CD4-positive, alpha-beta T cell (primary cell): ENCODE results near the gene MTHFD2L. TPM values are rescaled to one million over a fixed set of nuclear protein-coding genes. Genes with fewer than 3 reads are reported as not detected.

ENCODE experiments used
- ATAC-seq: fragments of 200-7000 bp; cut with Tn5 transposase; one replicate; pipeline ENCODE4 v1.10.0; 2022; ENCODE audit warnings: mild to moderate bottlenecking; ENCODE audit not compliant: poor library complexity
- CTCF ChIA-PET: fragments of 350-600 bp; sonication (Branson Sonifier 250); formaldehyde crosslinking; loops from one replicate; lab custom pipeline; 2021; ENCODE audit warnings: antibody characterized with exemption, inconsistent platforms; lab: Charles Lee
- POLR2A ChIA-PET: fragments of 350-600 bp; sonication (Branson Sonifier 250); formaldehyde crosslinking; loops from one replicate; lab custom pipeline; 2021; ENCODE audit warnings: antibody characterized with exemption, inconsistent platforms; lab: Charles Lee
- DNase-seq, 14 experiments: peaks; one replicate each; pipeline ENCODE4 v3.0.0-alpha.2; 2013 to 2020; ENCODE audit warnings: mixed read lengths in 2 of 14
- H3K27ac ChIP-seq, 2 donors: one replicate each; pipeline versions ENCODE4 v1.5.1 to v1.7.0; 2013; ENCODE audit warnings: low read length in 2 of 2, low read depth in 1 of 2, mild to moderate bottlenecking in 1 of 2
- H3K27me3 ChIP-seq, 2 experiments: 1 replicate in 1 of 2; 2 replicates in 1 of 2; pipeline versions ENCODE4 v1.6.1 to v1.7.0; 2013; ENCODE audit warnings: low read length in 2 of 2, control low read depth in 1 of 2, mild to moderate bottlenecking in 1 of 2, moderate library complexity in 1 of 2; ENCODE audit not compliant: insufficient read depth in 2 of 2, control insufficient read depth in 1 of 2
- H3K36me3 ChIP-seq: one replicate; pipeline ENCODE4 v1.6.1; 2013; ENCODE audit warnings: low read length, control low read depth; ENCODE audit not compliant: insufficient read depth
- H3K4me1 ChIP-seq: one replicate; pipeline ENCODE4 v1.6.1; 2013; ENCODE audit warnings: low read length, control low read depth; ENCODE audit not compliant: insufficient read depth
- H3K4me3 ChIP-seq: one replicate; pipeline ENCODE4 v1.5.1; 2013; ENCODE audit warnings: mild to moderate bottlenecking, low read length, moderate library complexity
- H3K9me3 ChIP-seq, 2 experiments: 1 replicate in 1 of 2; 2 replicates in 1 of 2; pipeline versions ENCODE4 v1.6.1 to v1.7.0; 2013; ENCODE audit warnings: low read length in 2 of 2, mild to moderate bottlenecking in 2 of 2, control low read depth in 1 of 2, moderate library complexity in 1 of 2; ENCODE audit not compliant: control insufficient read depth in 1 of 2, insufficient read depth in 1 of 2
- H3K27ac Mint-ChIP-seq: one replicate; pipeline ENCODE4 v1.8.0; 2020; ENCODE audit warnings: mixed read lengths
- H3K27me3 Mint-ChIP-seq: one replicate; pipeline ENCODE4 v1.8.0; 2021; ENCODE audit warnings: mixed read lengths
- H3K36me3 Mint-ChIP-seq: one replicate; pipeline ENCODE4 v1.8.0; 2021; ENCODE audit warnings: low read depth, mixed read lengths
- H3K4me1 Mint-ChIP-seq: one replicate; pipeline ENCODE4 v1.8.0; 2021; ENCODE audit warnings: low read depth, mixed read lengths
- H3K4me3 Mint-ChIP-seq: one replicate; pipeline ENCODE4 v1.8.0; 2020; ENCODE audit warnings: mild to moderate bottlenecking, mixed read lengths
- H3K9me3 Mint-ChIP-seq: one replicate; pipeline ENCODE4 v1.8.0; 2020; ENCODE audit warnings: mixed read lengths
- intact Hi-C, 2 experiments: fragments of 100-400 bp; cut with DNase I in 1 of 2; cut with micrococcal nuclease in 1 of 2; formaldehyde crosslinking; loops; one replicate each; pipeline versions ENCODE4 v1.15.1 to v1.9.0; 2023 to 2025; cut with DNase I, micrococcal nuclease
- total RNA-seq, 174 experiments: library from RNA in 2 of 174; stranded (reverse) in 2 of 174; gene quantifications; one replicate each; pipeline ENCODE4 v1.2.3 and lab custom pipeline; 2021 to 2026
- TF ChIP-seq, protein P1 (sequence below): fragments of 200-600 bp; IDR thresholded peaks from one replicate; pipeline ENCODE4 v1.8.0; 2022; ENCODE audit warnings: antibody characterized with exemption, mild to moderate bottlenecking

MTHFD2L gene
- total RNA-seq, 2 experiments from 2014 or later: 13.7 to 14.4 TPM

DNA sequence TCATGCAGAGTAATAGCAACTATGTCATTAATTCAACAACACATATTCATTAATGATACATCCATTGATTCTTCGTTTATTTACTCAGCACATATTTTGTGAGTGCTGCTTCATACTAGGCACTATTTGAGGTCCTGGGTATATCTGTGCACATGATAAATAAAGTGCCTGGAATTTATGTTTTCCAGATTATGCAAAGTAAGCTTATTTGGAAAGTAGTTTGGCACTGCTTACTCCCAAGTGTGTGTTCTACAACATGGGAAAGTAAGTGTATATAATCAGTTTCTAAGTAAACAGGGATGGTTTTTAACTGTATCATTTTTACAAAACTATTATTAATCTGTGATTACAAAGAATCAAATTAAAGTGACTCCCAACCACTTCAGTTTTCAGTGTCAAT lies 133.6 kb downstream of the MTHFD2L start:
- intact Hi-C loops: no loop called here
- H3K36me3 ChIP-seq: no peaks in the 10 kb centered on the region
- Mint-ChIP-seq H3K4me3 (no peak overlapping the region), H3K9me3 (no peaks in the 10 kb centered on the region), H3K27me3 (no peaks in the 10 kb centered on the region), H3K36me3 (no peaks in the 10 kb centered on the region), H3K4me1 (no peaks in the 10 kb centered on the region), H3K27ac (no peak overlapping the region)
- POLR2A ChIA-PET: no interaction called here
- no peaks in the 10 kb centered on the region for H3K9me3 ChIP-seq
- ATAC-seq (no peak), DNase-seq (no peak)
- H3K27me3 ChIP-seq: no peaks in the 10 kb centered on the region
- CTCF ChIA-PET: interaction anchor here (0.6 kb wide), 1 partner anchor 102 kb away, joined by 4 read pairs; no protein-coding TSS in a partner anchor
- TF ChIP-seq, protein P1, sequence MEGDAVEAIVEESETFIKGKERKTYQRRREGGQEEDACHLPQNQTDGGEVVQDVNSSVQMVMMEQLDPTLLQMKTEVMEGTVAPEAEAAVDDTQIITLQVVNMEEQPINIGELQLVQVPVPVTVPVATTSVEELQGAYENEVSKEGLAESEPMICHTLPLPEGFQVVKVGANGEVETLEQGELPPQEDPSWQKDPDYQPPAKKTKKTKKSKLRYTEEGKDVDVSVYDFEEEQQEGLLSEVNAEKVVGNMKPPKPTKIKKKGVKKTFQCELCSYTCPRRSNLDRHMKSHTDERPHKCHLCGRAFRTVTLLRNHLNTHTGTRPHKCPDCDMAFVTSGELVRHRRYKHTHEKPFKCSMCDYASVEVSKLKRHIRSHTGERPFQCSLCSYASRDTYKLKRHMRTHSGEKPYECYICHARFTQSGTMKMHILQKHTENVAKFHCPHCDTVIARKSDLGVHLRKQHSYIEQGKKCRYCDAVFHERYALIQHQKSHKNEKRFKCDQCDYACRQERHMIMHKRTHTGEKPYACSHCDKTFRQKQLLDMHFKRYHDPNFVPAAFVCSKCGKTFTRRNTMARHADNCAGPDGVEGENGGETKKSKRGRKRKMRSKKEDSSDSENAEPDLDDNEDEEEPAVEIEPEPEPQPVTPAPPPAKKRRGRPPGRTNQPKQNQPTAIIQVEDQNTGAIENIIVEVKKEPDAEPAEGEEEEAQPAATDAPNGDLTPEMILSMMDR: no peak
- no peak overlapping the region for H3K27ac ChIP-seq
- no peak overlapping the region for H3K4me3 ChIP-seq
- H3K4me1 ChIP-seq: no peaks in the 10 kb centered on the region

DNA sequence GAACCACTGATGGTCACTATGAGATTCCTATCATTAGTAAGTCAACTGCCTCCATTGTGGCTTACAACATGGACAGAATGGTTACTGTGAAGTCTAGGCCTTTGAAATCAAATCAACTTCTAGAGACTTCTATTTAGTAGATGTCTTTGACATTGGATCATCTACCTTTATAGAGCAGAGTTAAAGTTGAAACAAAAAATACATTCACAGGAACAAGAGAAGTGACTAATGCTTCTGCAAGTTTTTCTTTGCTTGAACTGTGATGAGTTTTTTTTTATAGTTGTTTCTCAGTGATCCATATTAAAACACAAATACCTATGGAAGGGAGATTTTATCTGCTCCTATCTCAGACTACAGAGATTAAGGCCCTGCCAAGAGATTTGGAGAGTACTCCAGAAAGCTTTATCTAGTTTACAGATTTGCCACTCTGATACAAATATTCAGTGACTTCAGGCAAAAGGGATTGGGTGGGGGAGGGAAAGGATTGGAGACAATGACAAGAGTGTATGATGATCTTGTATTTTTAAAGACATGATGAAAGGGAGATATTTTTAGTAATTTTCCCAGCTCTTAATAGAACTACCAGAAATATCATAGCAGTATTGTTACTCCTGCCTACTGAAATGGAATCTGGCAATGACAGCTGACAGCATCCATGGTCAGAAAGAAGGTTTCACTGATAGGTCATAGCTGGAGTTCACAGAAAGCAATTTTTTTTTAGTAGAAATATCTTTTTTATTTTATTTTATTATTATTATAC lies 134.4 kb downstream of the MTHFD2L start:
- ATAC-seq (no peak), DNase-seq (no peak)
- no peak overlapping the region for H3K27ac Mint-ChIP-seq
- H3K27me3 Mint-ChIP-seq: no peaks in the 10 kb centered on the region
- no peaks in the 10 kb centered on the region for H3K27me3 ChIP-seq
- no peaks in the 10 kb centered on the region for H3K36me3 ChIP-seq
- H3K4me3 ChIP-seq: no peak overlapping the region
- H3K4me1 Mint-ChIP-seq: no peaks in the 10 kb centered on the region
- H3K4me1 ChIP-seq: no peaks in the 10 kb centered on the region
- H3K4me3 Mint-ChIP-seq: no peak overlapping the region
- H3K27ac ChIP-seq: no peak overlapping the region
- TF ChIP-seq, protein P1: no peak
- H3K9me3 ChIP-seq: no peaks in the 10 kb centered on the region
- intact Hi-C loops: no loop called here
- H3K36me3 Mint-ChIP-seq: no peaks in the 10 kb centered on the region
- no peaks in the 10 kb centered on the region for H3K9me3 Mint-ChIP-seq
- POLR2A ChIA-PET: no interaction called here
- CTCF ChIA-PET: interaction anchor here (0.6 kb wide), 1 partner anchor 103 kb away, joined by 4 read pairs; no protein-coding TSS in a partner anchor

DNA sequence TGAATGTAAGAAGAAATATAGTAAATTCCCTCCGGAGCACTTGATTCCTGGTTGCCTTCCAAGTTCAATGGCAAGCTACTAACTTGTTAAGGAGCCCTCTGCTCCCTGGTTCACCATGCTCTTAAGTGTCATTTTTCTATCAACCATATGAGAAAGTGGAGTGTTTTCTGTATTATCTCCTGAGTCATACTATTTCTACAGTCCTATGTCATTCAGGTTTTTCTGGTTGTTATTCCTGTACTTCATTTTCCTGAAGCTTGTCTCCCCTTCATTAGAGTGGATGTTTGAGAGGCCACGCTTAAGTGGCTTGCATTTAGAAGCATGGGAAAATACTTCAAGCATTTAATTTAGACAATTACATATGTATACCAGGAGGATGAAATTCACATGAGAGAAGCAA lies 135.6 kb downstream of the MTHFD2L start:
- no peak for ATAC-seq
- CTCF ChIA-PET: no interaction called here
- H3K27ac Mint-ChIP-seq: no peak overlapping the region

More for the DNA sequence above, 135.6 kb downstream of the MTHFD2L start:
- Histone ChIP-seq H3K4me3 (no peak overlapping the region), H3K4me1 (no peaks in the 10 kb centered on the region), H3K9me3 (no peaks in the 10 kb centered on the region), H3K36me3 (no peaks in the 10 kb centered on the region), H3K27me3 (no peaks in the 10 kb centered on the region), H3K27ac (no peak overlapping the region)
- Mint-ChIP-seq H3K4me3 (no peak overlapping the region), H3K27me3 (no peaks in the 10 kb centered on the region), H3K36me3 (no peaks in the 10 kb centered on the region), H3K4me1 (no peaks in the 10 kb centered on the region), H3K9me3 (no peaks in the 10 kb centered on the region)
- DNase-seq: no peak
- POLR2A ChIA-PET: no interaction called here
- intact Hi-C loops: no loop called here
- TF ChIP-seq, protein P1: no peak
